Fibroblast of pulmonary artery (primary cell): ENCODE measurements around the gene PAX5.

Source experiments
- DNase-seq: peaks from one replicate; pipeline ENCODE4 v3.0.0-alpha.2; 2010; ENCODE audit warnings: low read depth
- H3K4me3 ChIP-seq: replicated peaks from 2 replicates; pipeline ENCODE4 v1.5.1; 2011; ENCODE audit warnings: low read depth, mild to moderate bottlenecking, control low read depth, low read length, moderate library complexity
- TF ChIP-seq, protein P1 (sequence below): IDR thresholded peaks from 2 replicates; pipeline ENCODE4 v1.5.1; 2011; ENCODE audit warnings: mild to moderate bottlenecking, control low read depth, low read length, inconsistent platforms; ENCODE audit errors: missing control alignments

Gene PAX5

DNA sequence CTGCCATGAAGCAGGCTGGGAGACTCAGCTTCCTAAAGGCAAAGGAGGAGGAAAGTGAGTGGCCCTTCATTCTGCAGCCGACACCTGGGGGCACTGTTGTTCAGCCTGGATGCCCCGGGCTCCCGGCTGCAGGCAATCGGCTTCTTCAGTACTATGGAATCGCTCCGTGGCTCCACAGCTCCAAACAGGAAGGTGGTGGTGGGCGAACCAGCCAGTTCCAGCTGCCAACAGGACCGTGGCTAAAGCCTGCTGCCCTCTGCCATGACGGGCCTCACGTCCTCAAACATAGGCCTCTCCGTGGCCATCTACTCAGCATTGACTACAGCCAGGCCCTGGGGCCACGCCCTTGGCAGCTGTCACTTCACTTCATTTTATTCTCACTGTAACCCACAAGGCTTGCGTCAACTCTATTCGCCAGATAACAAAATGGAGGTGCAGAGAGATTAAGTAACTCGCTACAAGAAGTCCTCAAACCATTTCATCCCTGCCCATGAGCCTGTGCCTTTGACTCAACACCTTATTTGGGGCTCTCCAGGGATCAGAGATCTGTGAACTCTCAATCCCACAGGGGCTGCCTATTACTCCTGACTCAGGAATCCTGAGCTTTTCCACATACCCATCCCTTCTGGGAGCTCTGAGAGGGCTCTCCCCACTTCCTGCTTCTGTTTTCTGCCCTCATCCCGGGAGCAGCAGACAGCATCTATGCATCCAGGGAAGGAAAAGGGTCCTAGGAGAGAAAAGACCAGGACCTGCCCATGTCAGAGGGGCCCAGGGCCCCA is 38.0 kb downstream of the PAX5 start:
- TF ChIP-seq, protein P1, sequence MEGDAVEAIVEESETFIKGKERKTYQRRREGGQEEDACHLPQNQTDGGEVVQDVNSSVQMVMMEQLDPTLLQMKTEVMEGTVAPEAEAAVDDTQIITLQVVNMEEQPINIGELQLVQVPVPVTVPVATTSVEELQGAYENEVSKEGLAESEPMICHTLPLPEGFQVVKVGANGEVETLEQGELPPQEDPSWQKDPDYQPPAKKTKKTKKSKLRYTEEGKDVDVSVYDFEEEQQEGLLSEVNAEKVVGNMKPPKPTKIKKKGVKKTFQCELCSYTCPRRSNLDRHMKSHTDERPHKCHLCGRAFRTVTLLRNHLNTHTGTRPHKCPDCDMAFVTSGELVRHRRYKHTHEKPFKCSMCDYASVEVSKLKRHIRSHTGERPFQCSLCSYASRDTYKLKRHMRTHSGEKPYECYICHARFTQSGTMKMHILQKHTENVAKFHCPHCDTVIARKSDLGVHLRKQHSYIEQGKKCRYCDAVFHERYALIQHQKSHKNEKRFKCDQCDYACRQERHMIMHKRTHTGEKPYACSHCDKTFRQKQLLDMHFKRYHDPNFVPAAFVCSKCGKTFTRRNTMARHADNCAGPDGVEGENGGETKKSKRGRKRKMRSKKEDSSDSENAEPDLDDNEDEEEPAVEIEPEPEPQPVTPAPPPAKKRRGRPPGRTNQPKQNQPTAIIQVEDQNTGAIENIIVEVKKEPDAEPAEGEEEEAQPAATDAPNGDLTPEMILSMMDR: peak; percentile 75
- H3K4me3 ChIP-seq: no peak overlapping the region
- DNase-seq: peak; percentile 73

DNA sequence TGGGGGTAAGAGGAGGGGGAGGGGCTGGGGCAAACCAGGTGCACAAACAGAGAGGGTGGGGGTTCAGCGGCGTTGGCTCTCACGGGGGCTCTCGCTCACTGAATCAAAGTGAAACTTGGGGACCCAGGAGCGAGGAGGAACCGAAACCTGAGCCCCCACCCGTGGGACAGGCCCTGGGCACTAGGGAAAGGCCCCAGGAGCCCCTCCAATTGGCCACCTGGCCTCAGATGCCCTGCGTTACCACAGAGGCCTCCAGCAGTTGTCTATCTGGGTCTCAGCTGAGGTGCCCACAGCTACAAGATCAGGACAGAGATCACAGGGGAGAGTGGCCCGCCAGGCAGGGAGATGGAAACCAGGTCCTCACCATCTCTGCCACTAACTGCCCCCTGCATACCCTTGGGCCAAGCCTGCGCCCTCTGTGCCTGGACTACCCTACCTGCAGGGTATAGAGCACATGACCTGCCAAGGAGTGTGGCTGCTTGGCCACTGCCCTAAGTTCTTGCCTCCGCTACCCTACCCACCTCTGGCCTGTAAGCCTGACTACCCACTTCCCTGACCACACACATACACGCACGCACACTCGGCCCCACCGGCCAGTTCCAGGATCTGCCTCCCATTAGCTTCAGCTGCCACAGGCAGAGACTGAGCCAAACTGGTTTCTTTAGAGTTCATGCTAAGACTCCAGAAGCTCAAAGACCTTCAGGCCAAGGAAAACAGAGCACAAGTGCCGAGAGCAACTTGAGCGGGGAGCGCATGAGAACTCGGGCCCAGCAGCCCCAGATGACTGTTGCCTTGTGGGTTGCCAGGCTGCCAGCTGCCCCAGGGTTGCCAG is 39.9 kb downstream of the PAX5 start:
- no peak overlapping the region for H3K4me3 ChIP-seq
- DNase-seq: no peak
- TF ChIP-seq, protein P1: no peak

DNA sequence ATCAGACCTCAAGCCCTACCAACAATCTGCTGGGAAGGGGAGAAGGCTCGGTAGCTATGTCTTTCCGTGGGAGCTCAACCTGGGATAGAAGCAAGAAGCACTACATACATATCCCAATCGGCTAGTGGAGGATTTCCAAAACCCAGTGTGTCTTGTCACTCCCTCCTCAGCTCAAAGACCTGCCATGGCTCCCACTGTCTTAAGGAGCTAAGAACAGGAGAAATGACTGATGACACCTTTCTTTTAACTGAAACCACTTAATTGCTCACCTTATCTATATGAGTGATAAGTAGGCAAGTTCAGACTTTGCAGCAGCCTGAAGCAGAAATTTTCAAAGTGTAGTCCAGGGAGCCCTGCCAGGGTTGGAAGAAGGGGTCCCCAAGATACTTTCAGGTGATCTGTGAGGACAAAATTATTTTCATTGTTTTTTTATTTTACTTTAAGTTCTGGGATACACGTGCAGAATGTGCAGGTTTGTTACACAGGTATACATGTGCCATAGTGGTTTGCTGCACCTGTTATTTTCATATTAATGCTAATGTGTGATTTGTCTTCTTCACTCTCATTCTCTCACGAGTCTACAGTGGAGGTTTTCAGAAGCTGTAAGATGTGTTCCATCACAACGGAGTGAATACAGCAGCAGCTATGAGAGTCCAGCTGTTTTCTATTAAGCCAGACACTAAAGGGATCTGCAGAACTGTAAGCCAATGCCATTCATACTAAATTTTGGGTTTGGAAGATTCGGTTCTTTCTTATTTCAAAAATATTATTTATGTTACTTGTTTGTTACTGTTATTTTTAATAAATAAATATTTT is 41.4 kb downstream of the PAX5 start:
- H3K4me3 ChIP-seq: no peak overlapping the region
- DNase-seq: no peak
- TF ChIP-seq, protein P1: no peak

DNA sequence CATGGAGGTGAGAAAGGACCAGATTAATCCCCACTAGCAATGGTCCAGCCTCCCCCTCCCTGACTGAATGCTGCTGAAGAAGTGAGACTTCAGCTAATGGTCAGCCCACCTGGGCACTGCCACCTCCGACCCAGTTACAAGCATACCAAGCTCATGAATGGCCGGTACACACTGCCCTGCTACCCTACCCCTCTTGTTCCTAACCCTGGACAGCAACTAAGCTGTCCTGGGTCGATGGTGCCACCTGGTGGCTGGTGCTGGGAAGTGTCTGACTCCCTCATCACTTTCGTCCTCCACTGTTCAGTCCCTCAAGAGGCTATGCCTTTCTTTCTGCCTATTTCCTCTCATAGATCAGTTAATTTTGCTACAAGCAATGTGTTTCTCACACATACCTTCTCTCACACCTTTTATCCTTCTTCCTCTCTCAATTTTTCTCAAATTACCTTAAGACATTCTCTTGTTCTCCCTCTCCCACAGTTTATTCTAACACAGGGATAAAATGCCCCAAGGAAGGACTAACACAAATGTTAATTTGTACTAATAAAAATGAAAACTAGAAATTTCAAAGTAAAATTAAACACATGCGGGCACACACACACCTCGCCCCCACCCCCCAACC is 42.4 kb downstream of the PAX5 start:
- peak; percentile 24 for DNase-seq
- TF ChIP-seq, protein P1: peak; percentile 51
- no peak overlapping the region for H3K4me3 ChIP-seq

DNA sequence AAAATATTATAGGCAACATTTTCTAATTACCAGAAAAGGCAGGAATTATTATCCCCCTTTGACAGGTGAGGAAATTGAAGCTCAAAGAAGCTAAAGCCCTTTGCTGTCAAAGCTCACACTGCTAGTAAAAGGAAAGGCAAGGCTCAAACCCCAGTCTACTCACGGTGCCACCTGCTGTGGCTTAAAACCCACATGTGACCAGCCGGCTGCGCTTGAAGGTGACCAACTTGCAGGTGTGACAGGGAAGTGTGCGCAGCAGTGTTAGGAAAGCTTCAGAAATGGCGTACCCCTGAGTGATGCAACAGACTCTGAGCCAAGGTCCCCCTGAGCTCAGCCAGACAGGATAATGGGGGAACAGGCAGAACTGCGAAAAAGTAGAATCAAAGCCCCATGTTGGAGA is 45.2 kb downstream of the PAX5 start:
- H3K4me3 ChIP-seq: no peak overlapping the region
- no peak for DNase-seq
- TF ChIP-seq, protein P1: no peak

DNA sequence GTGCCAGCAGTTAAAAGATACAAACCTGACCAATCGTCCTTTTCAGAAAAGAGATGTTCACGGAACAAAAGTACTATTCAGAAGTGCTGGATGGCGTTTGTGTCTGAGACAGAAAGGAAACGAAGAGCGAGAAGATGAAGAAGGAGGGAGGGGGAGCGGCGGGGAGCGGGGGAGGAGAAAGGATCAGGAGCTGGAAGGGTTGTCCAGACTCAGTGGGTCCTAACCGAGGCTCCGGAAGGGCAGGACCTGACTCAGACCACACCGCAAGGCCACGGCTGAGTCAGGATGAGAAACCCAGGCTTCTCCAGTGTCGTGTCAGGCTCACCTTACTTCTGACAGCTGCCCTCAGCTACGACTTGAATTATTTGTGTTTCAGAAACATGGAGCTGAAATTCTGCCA is 46.2 kb downstream of the PAX5 start:
- DNase-seq: no peak
- TF ChIP-seq, protein P1: no peak
- H3K4me3 ChIP-seq: no peak overlapping the region
